ENCODE measurements around the gene LGR6.

The LGR6 gene

GRCh38 chr1:202320081-202320405 lies 126.4 kb downstream of the LGR6 start:
- ChIA-PET CTCF (interaction anchor here (0.6 to 3.6 kb wide), 5 partner anchors 45 to 131 kb away, joined by 3 to 13 read pairs (median 4); partner anchors contain the start of gene LGR6), POLR2A (no interaction called here)
- Histone ChIP-seq H3K4me1 (ENCODE audit: control insufficient read depth, insufficient read depth, low read length) (no peaks in the 10 kb centered on the region), H3K9me3 (ENCODE audit: control insufficient read depth, insufficient read depth, low read depth, low read length) (no peaks in the 10 kb centered on the region), H3K4me3 (ENCODE audit: low read depth, low read length) (no peak overlapping the region), H3K36me3 (ENCODE audit: control insufficient read depth in 2 of 2, insufficient read depth in 1 of 2, low read length in 2 of 2) (no peaks in the 10 kb centered on the region), H3K27ac (ENCODE audit: extremely low read depth, low read depth, low read length) (no peak overlapping the region)
- no peak for TF ChIP-seq PRDM6 (tag by site-specific recombination; IDR thresholded peaks at IDR 0.05)
- no peak for TF ChIP-seq ZNF175 (tag by site-specific recombination; IDR thresholded peaks at IDR 0.05)
- TF ChIP-seq ZSCAN23 (tag by site-specific recombination; IDR thresholded peaks at IDR 0.05) = no peak
- TF ChIP-seq ZBTB10 (tag by site-specific recombination; IDR thresholded peaks at IDR 0.05) = no peak

- CTCF ChIA-PET = interaction anchor here (0.6 to 1.2 kb wide), 6 partner anchors 8 to 137 kb away, joined by 3 to 6 read pairs (median 3); no protein-coding TSS in a partner anchor
- Histone ChIP-seq H3K4me1 (ENCODE audit: control insufficient read depth, insufficient read depth, low read length) (no peaks in the 10 kb centered on the region), H3K4me3 (ENCODE audit: low read depth, low read length) (no peak overlapping the region), H3K9me3 (ENCODE audit: control insufficient read depth, insufficient read depth, low read depth, low read length) (no peaks in the 10 kb centered on the region), H3K27ac (ENCODE audit: extremely low read depth, low read depth, low read length) (no peak overlapping the region), H3K36me3 (ENCODE audit: control insufficient read depth in 2 of 2, insufficient read depth in 1 of 2, low read length in 2 of 2) (peaks cover 0 to 4% of the 10 kb centered on the region in 2 experiments; a peak in 1 of 3 replicates)
- POLR2A ChIA-PET = no interaction called here
- no peak for TF ChIP-seq ZNF146 (tag by site-specific recombination; IDR thresholded peaks at IDR 0.05)
- TF ChIP-seq OSR2 (tag by site-specific recombination; IDR thresholded peaks at IDR 0.05) = no peak
- no peak for TF ChIP-seq ZNF768 (tag by site-specific recombination; IDR thresholded peaks at IDR 0.05)
- TF ChIP-seq ZNF223 (tag by site-specific recombination; IDR thresholded peaks at IDR 0.05) = no peak
- TF ChIP-seq ZNF132 (tag by site-specific recombination; IDR thresholded peaks at IDR 0.05; ENCODE audit: borderline replicate concordance) = no peak
- TF ChIP-seq ZBTB6 (tag by site-specific recombination; IDR thresholded peaks at IDR 0.05) = no peak
- no peak for TF ChIP-seq ZNF398 (tag by site-specific recombination; IDR thresholded peaks at IDR 0.05)
- no peak for TF ChIP-seq ZNF544 (tag by site-specific recombination; IDR thresholded peaks at IDR 0.05)
- TF ChIP-seq ZFP37 (tag by site-specific recombination; IDR thresholded peaks at IDR 0.05) = no peak
- no peak for TF ChIP-seq REST (tag by site-specific recombination; IDR thresholded peaks at IDR 0.05)
- TF ChIP-seq KLF16 (tag by site-specific recombination; IDR thresholded peaks at IDR 0.05) = no peak
- no peak for TF ChIP-seq ZNF571 (tag by site-specific recombination; IDR thresholded peaks at IDR 0.05)
- TF ChIP-seq ZNF48 (tag by site-specific recombination; IDR thresholded peaks at IDR 0.05) = no peak
- TF ChIP-seq ZNF501 (tag by site-specific recombination; IDR thresholded peaks at IDR 0.05) = no peak
- no peak for TF ChIP-seq ZNF513 (tag by site-specific recombination; IDR thresholded peaks at IDR 0.05)
- no peak for TF ChIP-seq HIC1 (tag by site-specific recombination; IDR thresholded peaks at IDR 0.05)
Observed at GRCh38 chr1:202323731-202324130, 130.1 kb downstream of the LGR6 start.
